Smooth muscle cell (in vitro differentiated cells): ENCODE data around the gene MEX3C. TPM values are rescaled to one million over a fixed set of nuclear protein-coding genes. Genes with fewer than 3 reads are reported as not detected.

Source experiments
- DNase-seq: peaks from one replicate; lab custom pipeline; 2025; ENCODE audit not compliant: unreplicated experiment; lab: John Stamatoyannopoulos, UW
- H2AFZ ChIP-seq: fragments of 200-600 bp; sonication (generic); 2 replicates; pipeline ENCODE4 v1.6.0; 2016; ENCODE audit warnings: antibody characterized with exemption, low read depth, mild to moderate bottlenecking
- H3F3A ChIP-seq: fragments of 200-600 bp; sonication (generic); 2 replicates; pipeline ENCODE4 v1.6.0; 2017; ENCODE audit warnings: antibody characterized with exemption, low read depth
- H3K27ac ChIP-seq: fragments of 200-600 bp; sonication (generic); 2 replicates; pipeline ENCODE4 v1.5.1; 2016; ENCODE audit warnings: low read depth, mild to moderate bottlenecking
- H3K27me3 ChIP-seq: fragments of 200-600 bp; sonication (generic); 2 replicates; pipeline ENCODE4 v1.6.1; 2016; ENCODE audit warnings: low read depth, mild to moderate bottlenecking
- H3K36me3 ChIP-seq: fragments of 200-600 bp; sonication (generic); 2 replicates; pipeline ENCODE4 v1.5.1; 2016; ENCODE audit warnings: low read depth
- H3K4me1 ChIP-seq: fragments of 200-600 bp; sonication (generic); 2 replicates; pipeline ENCODE4 v1.5.1; 2016; ENCODE audit warnings: low read depth
- H3K4me2 ChIP-seq: fragments of 200-600 bp; sonication (generic); 2 replicates; pipeline ENCODE4 v1.6.0; 2016; ENCODE audit warnings: mild to moderate bottlenecking
- H3K4me3 ChIP-seq: fragments of 200-600 bp; sonication (generic); 2 replicates; pipeline ENCODE4 v1.5.1; 2016; ENCODE audit warnings: mild to moderate bottlenecking
- H3K79me2 ChIP-seq: fragments of 200-600 bp; sonication (generic); 2 replicates; pipeline ENCODE4 v1.6.0; 2016; ENCODE audit warnings: low read depth, mild to moderate bottlenecking
- H3K9ac ChIP-seq: fragments of 200-600 bp; sonication (generic); 2 replicates; pipeline ENCODE4 v1.6.0; 2016; ENCODE audit warnings: low read depth
- H3K9me3 ChIP-seq: fragments of 200-600 bp; sonication (generic); replicated peaks from 2 replicates; pipeline ENCODE4 v1.5.1; 2016; ENCODE audit warnings: low read depth
- H4K20me1 ChIP-seq: fragments of 200-600 bp; sonication (generic); 2 replicates; pipeline ENCODE4 v1.6.0; 2016; ENCODE audit warnings: low read depth
- WGBS: methylation state at CpG from one replicate; pipeline ENCODE4 v1.1.7; 2016; ENCODE audit warnings: low lambda C conversion rate; 5-methylcytosine and 5-hydroxymethylcytosine counted together
- polyA plus RNA-seq: library from polyadenylated mRNA; unstranded; fragments of >200 nt; fragmentation: Nextera tagmentation; extraction: Ambion mirVana; gene quantifications from 2 replicates; pipeline ENCODE4 v1.2.1, GENCODE V29; 2016
- total RNA-seq: library from RNA; depleted of rRNA; stranded (reverse); fragments of >200 nt; gene quantifications from 2 replicates; pipeline ENCODE4 v1.2.3, GENCODE V29; 2014
- TF ChIP-seq, protein P1 (sequence below): fragments of 200-600 bp; sonication (generic); IDR thresholded peaks from 2 replicates; pipeline ENCODE4 v1.5.1; 2017; ENCODE audit warnings: borderline replicate concordance, mild to moderate bottlenecking, antibody characterized with exemption; ENCODE audit not compliant: insufficient read depth, poor library complexity, severe bottlenecking

Gene MEX3C
- total and polyA plus RNA-seq, 2 experiments from 2014 or later = 34.4 to 81.4 TPM

GRCh38 chr18:51227660-51228059 lies 30.2 kb upstream of the MEX3C start:
- H3K27ac ChIP-seq = no peak overlapping the region
- H4K20me1 ChIP-seq = no peaks in the 10 kb centered on the region
- H3F3A ChIP-seq = no peaks in the 10 kb centered on the region
- H3K36me3 ChIP-seq = no peaks in the 10 kb centered on the region
- 33% methylated on average over 1 of the region's 1 CpG for WGBS
- TF ChIP-seq, protein P1, sequence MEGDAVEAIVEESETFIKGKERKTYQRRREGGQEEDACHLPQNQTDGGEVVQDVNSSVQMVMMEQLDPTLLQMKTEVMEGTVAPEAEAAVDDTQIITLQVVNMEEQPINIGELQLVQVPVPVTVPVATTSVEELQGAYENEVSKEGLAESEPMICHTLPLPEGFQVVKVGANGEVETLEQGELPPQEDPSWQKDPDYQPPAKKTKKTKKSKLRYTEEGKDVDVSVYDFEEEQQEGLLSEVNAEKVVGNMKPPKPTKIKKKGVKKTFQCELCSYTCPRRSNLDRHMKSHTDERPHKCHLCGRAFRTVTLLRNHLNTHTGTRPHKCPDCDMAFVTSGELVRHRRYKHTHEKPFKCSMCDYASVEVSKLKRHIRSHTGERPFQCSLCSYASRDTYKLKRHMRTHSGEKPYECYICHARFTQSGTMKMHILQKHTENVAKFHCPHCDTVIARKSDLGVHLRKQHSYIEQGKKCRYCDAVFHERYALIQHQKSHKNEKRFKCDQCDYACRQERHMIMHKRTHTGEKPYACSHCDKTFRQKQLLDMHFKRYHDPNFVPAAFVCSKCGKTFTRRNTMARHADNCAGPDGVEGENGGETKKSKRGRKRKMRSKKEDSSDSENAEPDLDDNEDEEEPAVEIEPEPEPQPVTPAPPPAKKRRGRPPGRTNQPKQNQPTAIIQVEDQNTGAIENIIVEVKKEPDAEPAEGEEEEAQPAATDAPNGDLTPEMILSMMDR = no peak
- H3K4me3 ChIP-seq = no peak overlapping the region
- no peak overlapping the region for H2AFZ ChIP-seq
- no peaks in the 10 kb centered on the region for H3K9me3 ChIP-seq
- no peak for DNase-seq
- H3K9ac ChIP-seq = no peak overlapping the region
- H3K27me3 ChIP-seq = no peaks in the 10 kb centered on the region
- H3K4me1 ChIP-seq = no peaks in the 10 kb centered on the region
- no peaks in the 10 kb centered on the region for H3K79me2 ChIP-seq
- H3K4me2 ChIP-seq = no peak overlapping the region

GRCh38 chr18:51226587-51227350 lies 29.3 kb upstream of the MEX3C start:
- Histone ChIP-seq H3F3A (no peaks in the 10 kb centered on the region), H3K36me3 (no peaks in the 10 kb centered on the region), H3K9me3 (no peaks in the 10 kb centered on the region), H4K20me1 (no peaks in the 10 kb centered on the region), H3K27me3 (no peaks in the 10 kb centered on the region), H3K4me3 (no peak overlapping the region), H2AFZ (no peak overlapping the region), H3K9ac (no peak overlapping the region), H3K4me2 (no peak overlapping the region), H3K27ac (no peak overlapping the region), H3K79me2 (no peaks in the 10 kb centered on the region), H3K4me1 (no peaks in the 10 kb centered on the region)
- TF ChIP-seq, protein P1 = no peak
- DNase-seq = no peak
- WGBS = 83% methylated on average over 4 of the region's 4 CpGs

GRCh38 chr18:51226068-51226467 lies 28.6 kb upstream of the MEX3C start:
- TF ChIP-seq, protein P1 = no peak
- no peak overlapping the region for H3K27ac ChIP-seq
- no peak overlapping the region for H2AFZ ChIP-seq

GRCh38 chr18:51212606-51213005 lies 15.1 kb upstream of the MEX3C start:
- H2AFZ ChIP-seq = no peak overlapping the region
- no peak for DNase-seq
- H3K9me3 ChIP-seq = no peaks in the 10 kb centered on the region
- H3K4me1 ChIP-seq = no peaks in the 10 kb centered on the region
- H3K4me2 ChIP-seq = no peak overlapping the region
- H4K20me1 ChIP-seq = no peaks in the 10 kb centered on the region
- WGBS = 86% methylated on average over 2 of the region's 2 CpGs
- no peaks in the 10 kb centered on the region for H3K36me3 ChIP-seq
- TF ChIP-seq, protein P1 = no peak
- no peak overlapping the region for H3K4me3 ChIP-seq
- no peak overlapping the region for H3K27ac ChIP-seq
- no peaks in the 10 kb centered on the region for H3F3A ChIP-seq
- H3K27me3 ChIP-seq = no peaks in the 10 kb centered on the region
- no peaks in the 10 kb centered on the region for H3K79me2 ChIP-seq
- no peak overlapping the region for H3K9ac ChIP-seq

More at GRCh38 chr18:51226068-51226467, 28.6 kb upstream of the MEX3C start:
- no peak overlapping the region for H3K4me3 ChIP-seq
- WGBS = 72% methylated on average over 4 of the region's 4 CpGs
- no peaks in the 10 kb centered on the region for H4K20me1 ChIP-seq
- H3K36me3 ChIP-seq = no peaks in the 10 kb centered on the region
- H3K4me1 ChIP-seq = no peaks in the 10 kb centered on the region
- no peak overlapping the region for H3K4me2 ChIP-seq
- no peak overlapping the region for H3K9ac ChIP-seq
- H3F3A ChIP-seq = no peaks in the 10 kb centered on the region
- no peaks in the 10 kb centered on the region for H3K27me3 ChIP-seq
- no peak for DNase-seq
- H3K79me2 ChIP-seq = no peaks in the 10 kb centered on the region
- no peaks in the 10 kb centered on the region for H3K9me3 ChIP-seq
